IMR-90 (cell line): ENCODE results near the gene MMD. TPM values are rescaled to one million over a fixed set of nuclear protein-coding genes. Genes with fewer than 3 reads are reported as not detected.

Experiments
- ATAC-seq: fragments of 200-7000 bp; cut with Tn5 transposase; 2 replicates; pipeline ENCODE4 v1.9.1; 2020; ENCODE audit warnings: low read depth, mild to moderate bottlenecking, moderate library complexity
- Bru-seq: library from RNA; stranded (reverse); fragments of 400-500 nt; gene quantifications from one replicate; lab custom pipeline; 2021; lab: Mats Ljungman, UMichigan
- BruChase-seq, 2 experiments: library from RNA; stranded (reverse); fragments of 400-500 nt; gene quantifications; one replicate each; lab custom pipeline; 2021; lab: Mats Ljungman, UMichigan
- BruUV-seq: library from RNA; stranded (reverse); fragments of 400-500 nt; replicated peaks from 2 replicates; lab custom pipeline; 2021; lab: Mats Ljungman, UMichigan
- CTCF ChIA-PET: fragments of 300-600 bp; formaldehyde crosslinking; extraction: SDS; loops from one replicate; lab custom pipeline; 2021; ENCODE audit warnings: antibody characterized with exemption; lab: Yijun Ruan, JAX
- POLR2A ChIA-PET: fragments of 300-600 bp; sonication (Branson Sonifier 250); formaldehyde crosslinking; loops from one replicate; lab custom pipeline; 2022; ENCODE audit warnings: antibody characterized with exemption; ENCODE audit not compliant: unreplicated experiment; lab: Charles Lee
- DNase-seq: peaks from one replicate; pipeline ENCODE4 v3.0.0; 2013
- H2AFZ ChIP-seq: replicated peaks from 2 replicates; pipeline ENCODE3; 2013; ENCODE audit warnings: low read length, mild to moderate bottlenecking; ENCODE audit not compliant: poor library complexity
- H2AK5ac ChIP-seq: 2 replicates; pipeline ENCODE4 v1.6.1; 2013; ENCODE audit warnings: low read depth, low read length, inconsistent platforms
- H2AK9ac ChIP-seq: replicated peaks from 2 replicates; pipeline ENCODE3; 2013; ENCODE audit warnings: mild to moderate bottlenecking, low read depth, low read length, moderate library complexity; ENCODE audit not compliant: poor library complexity
- H2BK120ac ChIP-seq: 2 replicates; pipeline ENCODE4 v1.6.1; 2013; ENCODE audit warnings: low read depth, low read length, inconsistent platforms
- H2BK15ac ChIP-seq: 3 replicates; pipeline ENCODE4 v1.6.1; 2013; ENCODE audit warnings: low read depth, low read length, inconsistent platforms
- H2BK20ac ChIP-seq: 2 replicates; pipeline ENCODE4 v1.6.1; 2013; ENCODE audit warnings: low read depth, mild to moderate bottlenecking, inconsistent platforms, low read length, moderate library complexity
- H2BK5ac ChIP-seq: 2 replicates; pipeline ENCODE4 v1.6.1; 2013; ENCODE audit warnings: mild to moderate bottlenecking, low read depth, low read length, inconsistent platforms; ENCODE audit not compliant: poor library complexity, severe bottlenecking
- H3K14ac ChIP-seq: replicated peaks from 2 replicates; pipeline ENCODE4 v1.6.1; 2013; ENCODE audit warnings: low read depth, low read length, inconsistent platforms
- H3K18ac ChIP-seq: 2 replicates; pipeline ENCODE4 v1.6.1; 2013; ENCODE audit warnings: low read depth, low read length, control low read depth
- H3K23ac ChIP-seq: 2 replicates; pipeline ENCODE4 v1.6.1; 2013; ENCODE audit warnings: low read depth, low read length, inconsistent platforms
- H3K27ac ChIP-seq: 2 replicates; pipeline ENCODE4 v1.5.1; 2013; ENCODE audit warnings: mild to moderate bottlenecking, control low read depth, low read length; ENCODE audit not compliant: insufficient read depth
- H3K27me3 ChIP-seq: 2 replicates; pipeline ENCODE4 v1.6.1; 2013; ENCODE audit warnings: low read length; ENCODE audit not compliant: control insufficient read depth, insufficient read depth
- H3K36me3 ChIP-seq: 2 replicates; pipeline ENCODE4 v1.6.1; 2013; ENCODE audit warnings: low read length, mixed read lengths; ENCODE audit not compliant: control insufficient read depth, insufficient read depth
- H3K4ac ChIP-seq: 2 replicates; pipeline ENCODE4 v1.6.1; 2013; ENCODE audit warnings: low read depth, low read length, inconsistent platforms
- H3K4me1 ChIP-seq: 2 replicates; pipeline ENCODE4 v1.6.1; 2013; ENCODE audit warnings: low read length, mixed read lengths; ENCODE audit not compliant: control insufficient read depth, insufficient read depth
- H3K4me2 ChIP-seq: 2 replicates; pipeline ENCODE4 v1.6.1; 2013; ENCODE audit warnings: low read depth, mild to moderate bottlenecking, control low read depth, low read length, moderate library complexity
- H3K4me3 ChIP-seq: 2 replicates; pipeline ENCODE4 v1.5.1; 2013; ENCODE audit warnings: low read depth, mild to moderate bottlenecking, control low read depth, low read length, moderate library complexity; ENCODE audit not compliant: insufficient read depth
- H3K56ac ChIP-seq: 2 replicates; pipeline ENCODE4 v1.6.1; 2013; ENCODE audit warnings: low read length, inconsistent platforms; ENCODE audit not compliant: insufficient read depth; ENCODE audit errors: extremely low read depth
- H3K79me1 ChIP-seq, 2 experiments: 2 replicates each; pipeline ENCODE4 v1.6.1; 2013; ENCODE audit warnings: low read length in 2 of 2, inconsistent platforms in 1 of 2, low read depth in 1 of 2
- H3K9ac ChIP-seq: 2 replicates; pipeline ENCODE4 v1.6.1; 2013; ENCODE audit warnings: low read depth, low read length, control low read depth
- H3K9me1 ChIP-seq: 2 replicates; pipeline ENCODE4 v1.6.1; 2013; ENCODE audit warnings: low read length, inconsistent platforms; ENCODE audit not compliant: insufficient read depth
- H3K9me3 ChIP-seq: 2 replicates; pipeline ENCODE4 v1.6.1; 2013; ENCODE audit warnings: low read length; ENCODE audit not compliant: control insufficient read depth, insufficient read depth
- H4K20me1 ChIP-seq: 2 replicates; pipeline ENCODE4 v1.6.1; 2013; ENCODE audit warnings: low read length, inconsistent platforms; ENCODE audit not compliant: insufficient read depth
- H4K5ac ChIP-seq: 2 replicates; pipeline ENCODE4 v1.6.1; 2013; ENCODE audit warnings: mild to moderate bottlenecking, low read depth, low read length, control low read depth
- H4K8ac ChIP-seq, 2 experiments: 2 replicates each; pipeline ENCODE4 v1.6.1; 2013; ENCODE audit warnings: low read depth in 2 of 2, low read length in 2 of 2, control low read depth in 1 of 2, inconsistent platforms in 1 of 2
- H4K91ac ChIP-seq: 2 replicates; pipeline ENCODE4 v1.6.1; 2013; ENCODE audit warnings: low read depth, low read length, inconsistent platforms; ENCODE audit not compliant: insufficient read depth
- MXI1 ChIP-seq: IDR thresholded peaks from 2 replicates; pipeline ENCODE4 v1.6.1; 2012; ENCODE audit warnings: low read depth, mild to moderate bottlenecking, low read length, moderate library complexity, borderline replicate concordance
- POLR2A ChIP-seq: IDR thresholded peaks from 2 replicates; pipeline ENCODE4 v1.6.1; 2012; ENCODE audit warnings: mild to moderate bottlenecking, low read depth, low read length
- WGBS, 2 experiments: methylation state at CpG; one replicate each; pipeline versions ENCODE4 v1.1.5 to v1.1.7; 2013; ENCODE audit warnings: missing lambda C conversion rate in 2 of 2; ENCODE audit not compliant: insufficient read length in 1 of 2; ENCODE audit errors: extremely low coverage in 2 of 2; 5-methylcytosine and 5-hydroxymethylcytosine counted together
- dilution Hi-C: fragments of 300-500 bp; cut with HindIII; formaldehyde crosslinking; loops from one replicate; pipeline ENCODE4 v1.14.3; 2018; ENCODE audit warnings: low sequenced_read_pairs; ENCODE audit not compliant: unreplicated experiment
- in situ Hi-C: fragments of 300-500 bp; cut with MboI; formaldehyde crosslinking; loops from 3 replicates; pipeline ENCODE4 v1.14.3; 2019; ENCODE audit warnings: low sequenced_read_pairs, inconsistent platforms, mixed read lengths
- intact Hi-C: fragments of 100-400 bp; cut with micrococcal nuclease; formaldehyde crosslinking; loops from 2 replicates; pipeline ENCODE4 v1.10.0; 2022
- long read RNA-seq: library from polyadenylated mRNA; unstranded; transcript quantifications from one replicate; pipeline ENCODE4 v2.0.0, GENCODE V29; 2021; ENCODE audit not compliant: unreplicated experiment
- polyA plus RNA-seq, 3 experiments: library from polyadenylated mRNA; depleted of rRNA; stranded (reverse); fragments of >200 nt; gene quantifications; 2 replicates each; pipeline ENCODE4 v1.2.3, GENCODE V29; 2012; ENCODE audit warnings: low replicate concordance in 1 of 3
- total RNA-seq: library from RNA; depleted of rRNA; stranded (reverse); fragments of >200 nt; gene quantifications from 2 replicates; pipeline ENCODE4 v1.2.3, GENCODE V29; 2012; rRNA removed

Gene MMD
- 7.0 and 11.9 TPM in 2 replicates for total RNA-seq
- 5.7 and 6.3 TPM in 2 replicates for polyA plus RNA-seq (2012; rRNA removed)
- 2.9 and 5.0 TPM in 2 replicates for polyA plus RNA-seq (2012; cell fraction: cytosol; rRNA removed)
- polyA plus RNA-seq (2012; cell fraction: nucleus; rRNA removed; ENCODE audit: low replicate concordance): 3.4 and 4.4 TPM in 2 replicates
- Bru-seq, nascent RNA: percentile 67 among the genes with signal in this experiment
- BruChase-seq, experiment 1, labeled RNA remaining after a 6-hour chase: percentile 73 among the genes with signal in this experiment
- BruChase-seq, experiment 2, labeled RNA remaining after a 2-hour chase: percentile 69 among the genes with signal in this experiment
- long read RNA-seq, transcript MMD-201 (7 exons, 2,735 nt): major isoform, 41 of 51 reads
- long read RNA-seq, partial matches to known transcripts: 1 of 51 reads
- long read RNA-seq, other reads (novel, unspliced or antisense): 8 of 51 reads

GRCh38 chr17:55421179-55421934 is at the start of gene MMD:
Gene MMD (minus strand): TSS chr17:55421835. CDS start chr17:55421695, 140 bp downstream.
- no peaks in the 10 kb centered on the region for H3K9me3 ChIP-seq
- TF ChIP-seq POLR2A (no peak), MXI1 (peak; percentile 8; the same call in 1 of the 2 replicates)
- no peak within 1 kb of the TSS for H2BK15ac ChIP-seq
- peaks cover 3% of the 10 kb centered on the region; the same call in 1 of the 2 replicates for H3K9me1 ChIP-seq
- peak within 1 kb of the TSS; percentile 64 for H3K9ac ChIP-seq
- H2AK5ac ChIP-seq: no peak within 1 kb of the TSS
- peak within 1 kb of the TSS; percentile 44 for H4K91ac ChIP-seq
- dilution Hi-C loops (no loop called here), in situ Hi-C loops (no loop called here), intact Hi-C loops (loop anchor here (1.0 to 10.0 kb wide), 3 partner anchors 31 to 333 kb away; partner anchors contain the start of gene PCTP)
- peak within 1 kb of the TSS; percentile 20; the same call in 1 of the 2 replicates for H3K18ac ChIP-seq
- H3K23ac ChIP-seq: peak within 1 kb of the TSS; percentile 61; the same call in 1 of the 2 replicates
- H3K4me1 ChIP-seq: peaks cover 5% of the 10 kb centered on the region
- WGBS, 2 experiments: 1% methylated on average over 26 of the region's 62 CpGs; no CpG with 5 or more reads in 1 of the 2 experiments
- H3K14ac ChIP-seq: peak within 1 kb of the TSS; percentile 72
- peak within 1 kb of the TSS; percentile 95 for H3K4me2 ChIP-seq
- H3K56ac ChIP-seq: 0 out of 2 replicates have a peak within 1 kb of the TSS, but pooled peaks have one; percentile 25
- peak within 1 kb of the TSS; percentile 62 for H3K27ac ChIP-seq
- no peaks in the 10 kb centered on the region for H3K36me3 ChIP-seq
- H2AK9ac ChIP-seq: peak within 1 kb of the TSS; percentile 20
- peak within 1 kb of the TSS; percentile 59 for H2BK5ac ChIP-seq
- H4K8ac ChIP-seq: peak within 1 kb of the TSS; percentile 26 to 37; a peak in 3 of 4 replicates
- H4K5ac ChIP-seq: peak within 1 kb of the TSS; percentile 9; the same call in 1 of the 2 replicates
- CTCF ChIA-PET: interaction anchor here (1.0 kb wide), 1 partner anchor 92 kb away, joined by 4 read pairs; no protein-coding TSS in a partner anchor
- H3K4me3 ChIP-seq: peak within 1 kb of the TSS; percentile 79
- H4K20me1 ChIP-seq: 0 out of 2 replicates have a peak, but pooled peaks cover 3% of the 10 kb centered on the region
- POLR2A ChIA-PET: no interaction called here
- no TSS peak for BruUV-seq
- H3K4ac ChIP-seq: peak within 1 kb of the TSS; percentile 68
- H2AFZ ChIP-seq: peak within 1 kb of the TSS; percentile 96
- no peak for DNase-seq
- peaks cover 24 to 36% of the 10 kb centered on the region in 2 experiments for H3K79me1 ChIP-seq
- ATAC-seq: peak; percentile 52
- peaks cover 2% of the 10 kb centered on the region; the same call in 1 of the 2 replicates for H3K27me3 ChIP-seq
- H2BK20ac ChIP-seq: no peak within 1 kb of the TSS
- H2BK120ac ChIP-seq: peak within 1 kb of the TSS; percentile 46
